Liver (tissue), 9 donors: ENCODE measurements around the gene CLPSL2. TPM values are rescaled to one million over a fixed set of nuclear protein-coding genes. Genes with fewer than 3 reads are reported as not detected.
A peak's percentile ranks its signal among the peaks of the same experiment; 100 is the strongest.

ENCODE experiments used
- DNase-seq: peaks from one replicate; pipeline ENCODE4 v3.0.0-alpha.2; 2017; ENCODE audit warnings: low spot score
- H3K27ac ChIP-seq, 2 donors: one replicate each; pipeline ENCODE4 v1.7.0; 2013; ENCODE audit warnings: inconsistent platforms in 2 of 2, low read length in 2 of 2, control low read depth in 1 of 2, low read depth in 1 of 2, mild to moderate bottlenecking in 1 of 2
- H3K27me3 ChIP-seq, 4 donors: one replicate each; pipeline versions ENCODE4 v1.6.1 to v1.7.0; 2013; ENCODE audit warnings: low read length in 3 of 4, inconsistent platforms in 1 of 4, mild to moderate bottlenecking in 1 of 4, moderate library complexity in 1 of 4; ENCODE audit not compliant: control insufficient read depth in 4 of 4, insufficient read depth in 4 of 4
- H3K36me3 ChIP-seq, 4 donors: one replicate each; pipeline versions ENCODE4 v1.6.1 to v1.7.0; 2013; ENCODE audit warnings: low read length in 3 of 4, mild to moderate bottlenecking in 3 of 4, low read depth in 1 of 4, moderate library complexity in 1 of 4; ENCODE audit not compliant: control insufficient read depth in 4 of 4, insufficient read depth in 3 of 4
- H3K4me1 ChIP-seq, 4 donors: one replicate each; pipeline versions ENCODE4 v1.6.1 to v1.7.0; 2013; ENCODE audit warnings: low read length in 3 of 4, mild to moderate bottlenecking in 3 of 4, moderate library complexity in 1 of 4; ENCODE audit not compliant: control insufficient read depth in 4 of 4, insufficient read depth in 4 of 4
- H3K4me3 ChIP-seq, 3 donors: one replicate each; pipeline versions ENCODE4 v1.6.1 to v1.7.0; 2013; ENCODE audit warnings: low read length in 3 of 3, control low read depth in 1 of 3, low read depth in 1 of 3, mild to moderate bottlenecking in 1 of 3
- H3K9ac ChIP-seq, 2 donors: one replicate each; pipeline ENCODE4 v1.7.0; 2013; ENCODE audit warnings: low read length in 2 of 2, mild to moderate bottlenecking in 2 of 2, moderate library complexity in 2 of 2, control low read depth in 1 of 2, low read depth in 1 of 2
- H3K9me3 ChIP-seq, 4 donors: one replicate each; pipeline versions ENCODE4 v1.6.1 to v1.7.0; 2013; ENCODE audit warnings: low read length in 3 of 4; ENCODE audit not compliant: control insufficient read depth in 4 of 4
- ATF3 ChIP-seq: IDR thresholded peaks from 2 replicates; pipeline ENCODE4 v1.6.1; 2016; ENCODE audit warnings: antibody characterized with exemption
- EGR1 ChIP-seq, 2 donors: IDR thresholded peaks; 2 replicates each; pipeline ENCODE4 v1.6.1; 2016 to 2018; ENCODE audit warnings: antibody characterized with exemption in 2 of 2, low read depth in 2 of 2
- FOXA1 ChIP-seq: IDR thresholded peaks from 2 replicates; pipeline ENCODE4 v1.6.1; 2016; ENCODE audit warnings: antibody characterized with exemption
- FOXA2 ChIP-seq: IDR thresholded peaks from 2 replicates; pipeline ENCODE4 v1.6.1; 2016; ENCODE audit warnings: antibody characterized with exemption
- GABPA ChIP-seq, 2 donors: IDR thresholded peaks in 1 of 2; conservative IDR thresholded peaks in 1 of 2; 2 replicates each; pipeline ENCODE4 v1.6.1; 2016; ENCODE audit warnings: antibody characterized with exemption in 2 of 2, mild to moderate bottlenecking in 1 of 2, moderate library complexity in 1 of 2
- HNF4A ChIP-seq, 2 donors: conservative IDR thresholded peaks; 2 replicates each; pipeline ENCODE4 v1.6.1; 2016; ENCODE audit warnings: antibody characterized with exemption in 2 of 2, mild to moderate bottlenecking in 2 of 2
- HNF4G ChIP-seq: IDR thresholded peaks from 2 replicates; pipeline ENCODE4 v1.6.1; 2016; ENCODE audit warnings: antibody characterized with exemption
- JUND ChIP-seq, 2 donors: IDR thresholded peaks; 2 replicates each; pipeline ENCODE4 v1.6.1; 2016; ENCODE audit warnings: antibody characterized with exemption in 2 of 2
- NR2F2 ChIP-seq: IDR thresholded peaks from 2 replicates; pipeline ENCODE4 v1.6.1; 2016; ENCODE audit warnings: antibody characterized with exemption
- RAD21 ChIP-seq, 2 donors: IDR thresholded peaks; 2 replicates each; pipeline ENCODE4 v1.6.1; 2016; ENCODE audit warnings: antibody characterized with exemption in 2 of 2, mild to moderate bottlenecking in 2 of 2
- REST ChIP-seq: IDR thresholded peaks from 2 replicates; pipeline ENCODE4 v1.6.1; 2016; ENCODE audit warnings: antibody characterized with exemption, mild to moderate bottlenecking
- RXRA ChIP-seq, 2 donors: IDR thresholded peaks; 2 replicates each; pipeline ENCODE4 v1.6.1; 2017 to 2018; ENCODE audit warnings: antibody characterized with exemption in 2 of 2, mild to moderate bottlenecking in 1 of 2
- SP1 ChIP-seq: IDR thresholded peaks from 2 replicates; pipeline ENCODE4 v1.6.1; 2018; ENCODE audit warnings: antibody characterized with exemption, mild to moderate bottlenecking
- TAF1 ChIP-seq: conservative IDR thresholded peaks from 2 replicates; pipeline ENCODE4 v1.6.1; 2016; ENCODE audit warnings: antibody characterized with exemption, mild to moderate bottlenecking
- YY1 ChIP-seq: IDR thresholded peaks from 2 replicates; pipeline ENCODE4 v1.6.1; 2016; ENCODE audit warnings: antibody characterized with exemption, mild to moderate bottlenecking
- WGBS: extraction: QIAGEN DNeasy Blood & Tissue Kit; methylation state at CpG from one replicate; pipeline ENCODE4 v1.1.7; 2013; 5-methylcytosine and 5-hydroxymethylcytosine counted together
- polyA plus RNA-seq, 2 donors: library from polyadenylated mRNA; stranded (reverse) in 1 of 2; unstranded in 1 of 2; fragments of 200-250 nt in 1 of 2; fragments of >200 nt in 1 of 2; fragmentation: Nextera tagmentation in 1 of 2; extraction: Ambion mirVana in 1 of 2; gene quantifications; one replicate each; pipeline versions ENCODE4 v1.2.1 to v1.2.3, GENCODE V29; 2013 to 2015
- total RNA-seq, 2 donors: library from RNA; depleted of rRNA; stranded (reverse); fragments of >200 nt; gene quantifications; one replicate each; pipeline ENCODE4 v1.2.3, GENCODE V29; 2014
- donor health status: healthy.
- donor health status: healthy.
- donor health status: healthy.
- donor health status: healthy.
- donor health status: healthy.

CLPSL2 gene
- total and polyA plus RNA-seq, 4 donors, result not detected

DNA sequence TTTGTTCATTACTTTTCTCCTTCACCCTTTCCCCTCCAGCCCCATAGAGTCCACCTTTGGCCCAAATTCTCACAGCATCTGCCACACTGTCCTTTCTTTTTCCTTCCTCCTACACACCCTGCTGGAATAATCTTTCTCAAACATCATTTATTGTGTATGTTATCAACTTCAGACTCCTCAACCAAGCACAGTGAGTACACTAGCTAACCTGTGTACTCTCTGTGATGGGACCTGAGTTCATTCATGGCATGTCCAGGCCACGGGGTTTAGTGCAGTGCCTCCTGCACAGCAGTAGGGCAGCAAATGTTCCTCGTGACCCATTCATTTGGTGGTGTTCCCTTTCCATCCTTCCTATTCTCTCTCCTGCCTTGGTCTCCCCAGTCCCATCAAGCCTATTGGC lies 46.7 kb upstream of the CLPSL2 start:
- Histone ChIP-seq H3K4me3 (peak overlapping the region in 1 of 3 donors; percentile 52), H3K27me3 (no peaks in the 10 kb centered on the region), H3K9me3 (no peaks in the 10 kb centered on the region), H3K9ac (peak overlapping the region in 1 of 2 donors; percentile 8), H3K27ac (peak overlapping the region; percentile 94 to 95), H3K36me3 (no peaks in the 10 kb centered on the region), H3K4me1 (peaks cover 28 to 83% (median 72%) of the 10 kb centered on the region in 4 donors)
- no peak for DNase-seq
- WGBS, result 28% methylated on average over 2 of the region's 2 CpGs
- TF ChIP-seq FOXA1 (no peak), SP1 (peak; percentile 4)

DNA sequence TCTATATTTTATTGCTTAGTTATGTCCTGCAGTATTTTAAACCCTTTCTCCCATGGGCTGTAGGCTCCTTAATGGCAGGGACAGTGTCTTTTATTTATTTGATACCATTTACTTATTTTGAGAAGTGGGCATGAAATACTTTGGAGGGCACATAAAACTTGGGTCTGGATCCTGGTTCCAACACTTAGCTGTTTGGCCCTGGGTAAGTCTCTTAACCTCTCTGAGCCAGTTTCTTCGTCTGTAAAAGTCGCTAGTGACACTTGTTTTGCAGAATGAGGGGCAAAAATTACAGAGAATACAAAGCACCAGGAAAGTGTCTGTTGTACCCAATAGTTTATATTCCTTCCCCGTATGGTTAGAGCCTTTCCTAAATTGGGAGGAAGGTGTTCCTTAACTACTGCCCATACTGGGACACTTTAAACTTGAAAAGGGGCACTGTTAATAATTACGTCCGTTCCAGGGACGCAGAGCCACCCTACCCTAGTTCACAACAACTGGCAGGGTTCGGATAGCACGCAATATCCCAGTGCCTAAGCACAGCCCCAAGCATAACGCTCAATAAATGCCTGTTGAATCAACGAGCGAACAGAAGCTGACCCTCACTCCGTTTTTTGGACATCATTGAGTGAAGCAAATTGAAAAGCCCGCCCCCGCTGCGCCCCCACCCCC lies 45.5 kb upstream of the CLPSL2 start:
- Histone ChIP-seq H3K4me3 (peak overlapping the region in 2 of 3 donors; percentile 15 to 65), H3K9me3 (no peaks in the 10 kb centered on the region), H3K27ac (peak overlapping the region; percentile 73 to 97), H3K27me3 (no peaks in the 10 kb centered on the region), H3K4me1 (peaks cover 21 to 71% (median 60%) of the 10 kb centered on the region in 4 donors), H3K36me3 (no peaks in the 10 kb centered on the region), H3K9ac (peak overlapping the region in 1 of 2 donors; percentile 69)
- WGBS, result 18% methylated on average over 15 of the region's 15 CpGs
- DNase-seq, result no peak
- TF ChIP-seq YY1 (no peak), NR2F2 (no peak), HNF4G (no peak), REST (no peak), FOXA1 (no peak), ATF3 (no peak), GABPA (IDR thresholded peaks at IDR 0.05 in 1 of 2, conservative IDR thresholded peaks at IDR 0.05 in 1 of 2) (no peak), HNF4A (conservative IDR thresholded peaks at IDR 0.05) (no peak), JUND (IDR thresholded peaks at IDR 0.05) (no peak), RXRA (IDR thresholded peaks at IDR 0.05) (no peak), RAD21 (IDR thresholded peaks at IDR 0.05) (no peak), EGR1 (IDR thresholded peaks at IDR 0.05; ENCODE audit: low read depth in 2 of 2) (no peak), FOXA2 (no peak)

DNA sequence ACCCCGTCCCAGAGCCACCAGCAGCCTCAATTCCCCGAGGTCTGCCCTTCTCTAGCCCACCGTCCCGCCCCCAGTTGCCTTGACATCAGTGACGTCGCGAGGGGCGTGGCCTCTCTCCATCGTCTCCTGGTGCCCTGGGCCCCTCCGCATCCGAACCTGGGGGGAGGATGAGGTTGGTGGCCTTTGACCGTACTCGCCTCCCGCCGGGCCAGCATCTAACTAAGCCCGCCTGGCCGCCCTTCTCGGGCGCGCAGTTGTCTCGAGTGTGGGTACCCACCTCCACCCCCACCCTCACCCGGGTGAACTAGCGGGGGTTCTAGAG lies 45.0 kb upstream of the CLPSL2 start:
- peak overlapping the region; percentile 29 to 31 for H3K9ac ChIP-seq
- H3K4me1 ChIP-seq, result peaks cover 19 to 66% (median 56%) of the 10 kb centered on the region in 4 donors
- under 1% methylated on average over 23 of the region's 23 CpGs for WGBS
- DNase-seq, result peak; percentile 84
- peak overlapping the region; percentile 53 to 78 (median 65) for H3K4me3 ChIP-seq
- TF ChIP-seq TAF1, result no peak
- TF ChIP-seq EGR1 (IDR thresholded peaks at IDR 0.05; ENCODE audit: low read depth in 2 of 2), result no peak
- TF ChIP-seq GABPA (IDR thresholded peaks at IDR 0.05 in 1 of 2, conservative IDR thresholded peaks at IDR 0.05 in 1 of 2), result no peak
- no peak for TF ChIP-seq FOXA2
- TF ChIP-seq FOXA1, result no peak
- no peak for TF ChIP-seq SP1
- peak; percentile 71 for TF ChIP-seq NR2F2
- TF ChIP-seq RXRA (IDR thresholded peaks at IDR 0.05), result no peak
- H3K27me3 ChIP-seq, result no peaks in the 10 kb centered on the region
- H3K36me3 ChIP-seq, result no peaks in the 10 kb centered on the region
- no peaks in the 10 kb centered on the region for H3K9me3 ChIP-seq
- H3K27ac ChIP-seq, result peak overlapping the region; percentile 97 to 98
